Gastroesophageal sphincter (tissue), 3 donors: Measurements from ENCODE around the gene C2orf42.

Experiments used
- CTCF ChIP-seq, 4 experiments: fragments of 200-600 bp in 2 of 4; fragments of 450-650 bp in 2 of 4; sonication (generic) in 1 of 4; IDR thresholded peaks; one replicate each; pipeline ENCODE4 v1.5.1; 2017 to 2019; ENCODE audit warnings: antibody characterized with exemption in 4 of 4, mild to moderate bottlenecking in 2 of 4, moderate library complexity in 2 of 4
- POLR2A ChIP-seq, 2 donors: fragments of 450-650 bp; IDR thresholded peaks; one replicate each; pipeline ENCODE4 v1.6.1; 2017; ENCODE audit warnings: antibody characterized with exemption in 2 of 2, mild to moderate bottlenecking in 2 of 2, moderate library complexity in 1 of 2
- POLR2AphosphoS5 ChIP-seq: sonication (generic); formaldehyde crosslinking; IDR thresholded peaks from one replicate; pipeline ENCODE4 v1.6.1; 2017; ENCODE audit warnings: antibody characterized with exemption

- TF ChIP-seq CTCF (IDR thresholded peaks at IDR 0.05) (no peak), POLR2A (IDR thresholded peaks at IDR 0.05) (no peak), POLR2AphosphoS5 (no peak)
These were observed 12.3 kb upstream of the C2orf42 start for GRCh38 chr2:70203086-70203485.
